OCI-LY7 (cell line): Measurements from ENCODE around the gene STYX. TPM values are rescaled to one million over a fixed set of nuclear protein-coding genes. Genes with fewer than 3 reads are reported as not detected.

ENCODE experiments used
- BruUV-seq: library from RNA; stranded (reverse); fragments of 400-500 nt; replicated peaks from 2 replicates; lab custom pipeline; 2021; lab: Mats Ljungman, UMichigan
- CTCF ChIA-PET: fragments of 300-600 bp; sonication (Branson Sonifier 250); formaldehyde crosslinking; loops from one replicate; lab custom pipeline; 2022; ENCODE audit warnings: antibody characterized with exemption; ENCODE audit not compliant: unreplicated experiment; lab: Charles Lee
- POLR2A ChIA-PET: fragments of 300-600 bp; sonication (Branson Sonifier 250); formaldehyde crosslinking; loops from one replicate; lab custom pipeline; 2022; ENCODE audit warnings: antibody characterized with exemption; lab: Charles Lee
- DNase-seq: peaks from one replicate; pipeline ENCODE4 v3.0.0-alpha.2; 2015; ENCODE audit warnings: low spot score
- H2AFZ ChIP-seq: fragments of 200-600 bp; sonication (generic), shearing (Covaris generic); 2 replicates; pipeline ENCODE4 v1.6.1; 2014; ENCODE audit warnings: mild to moderate bottlenecking, antibody characterized with exemption, low read length, moderate library complexity
- H3K27ac ChIP-seq: fragments of 200-600 bp; sonication (generic); 2 replicates; pipeline ENCODE4 v1.5.1; 2014; ENCODE audit warnings: mixed run types, low read depth, mild to moderate bottlenecking, moderate library complexity, low read length, inconsistent platforms; ENCODE audit not compliant: poor library complexity, severe bottlenecking
- H3K36me3 ChIP-seq: fragments of 200-600 bp; sonication (generic); 2 replicates; pipeline ENCODE4 v1.6.1; 2014; ENCODE audit warnings: mild to moderate bottlenecking, antibody characterized with exemption, low read length, moderate library complexity, mixed read lengths; ENCODE audit not compliant: insufficient read depth
- H3K4me1 ChIP-seq: fragments of 200-600 bp; sonication (generic); 2 replicates; pipeline ENCODE4 v1.5.1; 2014; ENCODE audit warnings: mild to moderate bottlenecking, low read length; ENCODE audit not compliant: insufficient read depth, poor library complexity, severe bottlenecking
- H3K4me2 ChIP-seq: fragments of 200-600 bp; sonication (generic); 2 replicates; pipeline ENCODE4 v1.6.1; 2014; ENCODE audit warnings: mild to moderate bottlenecking, low read length
- H3K4me3 ChIP-seq: fragments of 200-600 bp; sonication (generic); 2 replicates; pipeline ENCODE4 v1.5.1; 2014; ENCODE audit warnings: mild to moderate bottlenecking, low read depth, low read length; ENCODE audit not compliant: poor library complexity, severe bottlenecking
- H3K79me2 ChIP-seq: fragments of 200-600 bp; sonication (generic); 2 replicates; pipeline ENCODE4 v1.6.1; 2016; ENCODE audit warnings: low read depth, mild to moderate bottlenecking, low read length, moderate library complexity, mixed read lengths; ENCODE audit not compliant: insufficient read depth
- H3K9me2 ChIP-seq: fragments of 200-600 bp; sonication (generic); 2 replicates; pipeline ENCODE4 v1.6.1; 2016; ENCODE audit warnings: mild to moderate bottlenecking, low read length, mixed read lengths; ENCODE audit not compliant: insufficient read depth
- H3K9me3 ChIP-seq: fragments of 200-600 bp; sonication (generic); 2 replicates; pipeline ENCODE4 v1.6.1; 2014; ENCODE audit warnings: mild to moderate bottlenecking, mixed run types, low read length, mixed read lengths
- H4K20me1 ChIP-seq: fragments of 200-600 bp; sonication (generic); 2 replicates; pipeline ENCODE4 v1.6.1; 2014; ENCODE audit warnings: mild to moderate bottlenecking, antibody characterized with exemption, low read length, moderate library complexity, mixed read lengths; ENCODE audit not compliant: insufficient read depth
- EZH2phosphoT487 ChIP-seq: fragments of 200-600 bp; sonication (generic); IDR thresholded peaks from 2 replicates; pipeline ENCODE4 v1.6.1; 2018; ENCODE audit warnings: low read depth, borderline replicate concordance, mild to moderate bottlenecking, mixed run types, antibody characterized with exemption, low read length, moderate library complexity, mixed read lengths
- intact Hi-C: fragments of 100-400 bp; cut with micrococcal nuclease; formaldehyde crosslinking; loops from one replicate; pipeline ENCODE4 v1.10.0; 2022; ENCODE audit not compliant: unreplicated experiment
- total RNA-seq, 2 experiments: library from RNA; depleted of rRNA in 1 of 2; stranded (reverse); fragments of >200 nt in 1 of 2; shearing (Covaris generic) in 1 of 2; gene quantifications; 2 replicates each; pipeline ENCODE4 v1.2.3, GENCODE V29; 2014 to 2022
- TF ChIP-seq, protein P1 (sequence below): fragments of 200-600 bp; sonication (generic); conservative IDR thresholded peaks from 2 replicates; pipeline ENCODE4 v1.5.1; 2014; ENCODE audit warnings: mild to moderate bottlenecking, antibody characterized with exemption, low read length, moderate library complexity, mixed read lengths

Gene STYX
- total RNA-seq, 2 experiments from 2014 or later, result 7.6 to 12.5 TPM

DNA sequence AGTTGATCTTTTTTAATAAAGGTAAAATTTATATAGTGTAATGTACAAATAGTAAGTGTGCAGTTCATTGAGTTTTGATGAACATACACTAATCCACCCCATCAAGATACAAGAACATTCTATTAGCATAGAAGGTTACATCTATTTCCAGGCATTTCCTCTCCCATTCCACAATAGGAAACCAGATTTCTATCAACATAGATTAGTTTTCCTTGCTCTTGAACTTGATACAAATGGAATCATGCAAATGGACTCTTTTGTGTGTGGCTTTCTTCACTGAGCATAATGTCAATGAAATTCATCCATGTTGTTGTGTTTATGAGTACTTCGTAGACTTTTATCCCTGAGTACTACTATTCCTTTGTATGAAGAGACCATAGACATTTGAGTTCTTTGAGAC is 10.8 kb downstream of the STYX start:
- H4K20me1 ChIP-seq, result no peaks in the 10 kb centered on the region
- TF ChIP-seq EZH2phosphoT487, result no peak
- TF ChIP-seq, protein P1, sequence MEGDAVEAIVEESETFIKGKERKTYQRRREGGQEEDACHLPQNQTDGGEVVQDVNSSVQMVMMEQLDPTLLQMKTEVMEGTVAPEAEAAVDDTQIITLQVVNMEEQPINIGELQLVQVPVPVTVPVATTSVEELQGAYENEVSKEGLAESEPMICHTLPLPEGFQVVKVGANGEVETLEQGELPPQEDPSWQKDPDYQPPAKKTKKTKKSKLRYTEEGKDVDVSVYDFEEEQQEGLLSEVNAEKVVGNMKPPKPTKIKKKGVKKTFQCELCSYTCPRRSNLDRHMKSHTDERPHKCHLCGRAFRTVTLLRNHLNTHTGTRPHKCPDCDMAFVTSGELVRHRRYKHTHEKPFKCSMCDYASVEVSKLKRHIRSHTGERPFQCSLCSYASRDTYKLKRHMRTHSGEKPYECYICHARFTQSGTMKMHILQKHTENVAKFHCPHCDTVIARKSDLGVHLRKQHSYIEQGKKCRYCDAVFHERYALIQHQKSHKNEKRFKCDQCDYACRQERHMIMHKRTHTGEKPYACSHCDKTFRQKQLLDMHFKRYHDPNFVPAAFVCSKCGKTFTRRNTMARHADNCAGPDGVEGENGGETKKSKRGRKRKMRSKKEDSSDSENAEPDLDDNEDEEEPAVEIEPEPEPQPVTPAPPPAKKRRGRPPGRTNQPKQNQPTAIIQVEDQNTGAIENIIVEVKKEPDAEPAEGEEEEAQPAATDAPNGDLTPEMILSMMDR, result no peak
- no peak overlapping the region for H3K4me2 ChIP-seq
- H3K36me3 ChIP-seq, result peaks cover 11% of the 10 kb centered on the region; the same call in 1 of the 2 replicates
- peaks cover 59% of the 10 kb centered on the region for H3K79me2 ChIP-seq
- H3K9me3 ChIP-seq, result no peaks in the 10 kb centered on the region
- no peak overlapping the region for H3K27ac ChIP-seq
- POLR2A ChIA-PET, result interaction anchor here (1.8 to 2.4 kb wide), 3 partner anchors 8 to 17 kb away, joined by 4 to 13 read pairs (median 13); partner anchors contain the start of gene STYX
- H2AFZ ChIP-seq, result no peak overlapping the region
- peaks cover 31% of the 10 kb centered on the region for H3K4me1 ChIP-seq
- H3K9me2 ChIP-seq, result no peaks in the 10 kb centered on the region
- BruUV-seq, result no TSS peak
- no peak overlapping the region for H3K4me3 ChIP-seq
- CTCF ChIA-PET, result no interaction called here
- no peak for DNase-seq
- intact Hi-C loops, result no loop called here

DNA sequence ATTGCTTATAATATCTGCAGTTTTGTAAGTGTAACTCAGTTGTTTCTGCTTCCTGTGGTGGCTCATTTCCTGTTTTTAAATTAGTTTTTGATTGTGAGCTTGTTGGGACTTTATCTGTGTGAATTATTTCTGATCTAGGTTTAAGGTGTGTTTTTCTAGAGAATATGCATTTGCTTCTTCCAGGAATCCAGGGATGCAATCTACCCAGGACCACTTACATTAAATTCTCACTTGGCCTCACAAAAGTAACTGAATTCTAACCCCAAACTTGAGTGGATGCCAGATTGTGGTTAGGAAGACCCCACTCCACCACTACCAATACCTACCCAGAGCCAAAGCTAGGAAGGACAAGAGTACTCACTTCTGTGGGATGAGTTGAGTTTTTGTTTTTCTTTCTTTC is 11.9 kb downstream of the STYX start:
- POLR2A ChIA-PET, result interaction anchor here (0.5 to 2.4 kb wide), 15 partner anchors 8 to 787 kb away, joined by 3 to 13 read pairs (median 4); partner anchors contain the start of gene STYX

More for the DNA sequence above, 11.9 kb downstream of the STYX start:
- Histone ChIP-seq H3K27ac (peak overlapping the region; percentile 93), H3K9me2 (no peaks in the 10 kb centered on the region), H3K4me3 (peak overlapping the region; percentile 50), H3K79me2 (peaks cover 59% of the 10 kb centered on the region), H3K4me2 (peak overlapping the region; percentile 94), H3K9me3 (no peaks in the 10 kb centered on the region), H3K36me3 (peaks cover 21% of the 10 kb centered on the region), H2AFZ (peak overlapping the region; percentile 95), H3K4me1 (peaks cover 27% of the 10 kb centered on the region), H4K20me1 (no peaks in the 10 kb centered on the region)
- BruUV-seq, result TSS peak; percentile 75
- TF ChIP-seq, protein P1, result no peak
- no peak for TF ChIP-seq EZH2phosphoT487
- intact Hi-C loops, result no loop called here
- CTCF ChIA-PET, result interaction anchor here (1.1 to 1.9 kb wide), 2 partner anchors 17 to 190 kb away, joined by 3 to 5 read pairs; partner anchors contain the start of gene TXNDC16
- peak; percentile 26 for DNase-seq
